ENCODE measurements around the gene PIM1. TPM values are rescaled to one million over a fixed set of nuclear protein-coding genes. Genes with fewer than 3 reads are reported as not detected.

PIM1 gene
- polyA plus RNA-seq, 1 of the 3 experiments (the other 2 are of a cell fraction) = 33.9 TPM

GRCh38 chr6:37121556-37121955 lies 48.4 kb upstream of the PIM1 start:
- ChIA-PET POLR2A (no interaction called here), CTCF (no interaction called here)
- no peaks in the 10 kb centered on the region for H3K4me1 ChIP-seq (ENCODE audit: control insufficient read depth in 1 of 2, insufficient read depth in 2 of 2, low read depth in 1 of 2, low read length in 1 of 2)
- 84% methylated on average over 4 of the region's 4 CpGs for WGBS (ENCODE audit: low lambda C conversion rate)
- H2AFZ ChIP-seq (ENCODE audit: low read depth) = no peak overlapping the region
- no peak overlapping the region for H3K9ac ChIP-seq
- H3K9me3 ChIP-seq = no peaks in the 10 kb centered on the region
- H3K27me3 ChIP-seq (ENCODE audit: insufficient read depth) = no peaks in the 10 kb centered on the region
- H3K4me2 ChIP-seq = no peak overlapping the region
- DNase-seq = no peak
- no peak for TF ChIP-seq NFIC (IDR thresholded peaks at IDR 0.05; ENCODE audit: borderline replicate concordance)
- no peak for TF ChIP-seq FOSL2 (IDR thresholded peaks at IDR 0.05; ENCODE audit: borderline replicate concordance, low read depth)
- TF ChIP-seq ELF1 (IDR thresholded peaks at IDR 0.05) = no peak
- no peak for TF ChIP-seq YY1 (IDR thresholded peaks at IDR 0.05; ENCODE audit: low read depth)
- TF ChIP-seq RAD21 (IDR thresholded peaks at IDR 0.05; ENCODE audit: low read length) = no peak
- no peak for TF ChIP-seq EP300 (IDR thresholded peaks at IDR 0.05; ENCODE audit: borderline replicate concordance in 1 of 2, low read depth in 1 of 2, low read length in 1 of 2)
- no peaks in the 10 kb centered on the region for H3K9me2 ChIP-seq
- H4K20me1 ChIP-seq (ENCODE audit: insufficient read depth) = no peaks in the 10 kb centered on the region
- no peak overlapping the region for H3K4me3 ChIP-seq (ENCODE audit: low read depth in 2 of 2, low read length in 1 of 2)
- H3F3A ChIP-seq (replicated peaks; ENCODE audit: insufficient read depth) = no peaks in the 10 kb centered on the region
- no peaks in the 10 kb centered on the region for H3K36me3 ChIP-seq (replicated peaks in 1 of 2; ENCODE audit: control insufficient read depth in 1 of 2, insufficient read depth in 2 of 2, low read length in 1 of 2)
- no peaks in the 10 kb centered on the region for H3K79me2 ChIP-seq (ENCODE audit: insufficient read depth)
- H3K27ac ChIP-seq (ENCODE audit: low read depth in 2 of 2, low read length in 1 of 2) = no peak overlapping the region

- CTCF ChIA-PET = interaction anchor here (0.9 to 1.0 kb wide), 2 partner anchors 71 to 72 kb away, joined by 3 read pairs; no protein-coding TSS in a partner anchor
- DNase-seq = no peak
Measured at GRCh38 chr6:37122861-37123260, 47.1 kb upstream of the PIM1 start.

More at GRCh38 chr6:37122861-37123260, 47.1 kb upstream of the PIM1 start:
- TF ChIP-seq EZH2phosphoT487 (IDR thresholded peaks at IDR 0.05; ENCODE audit: borderline replicate concordance, low read depth) (no peak), POLR2AphosphoS5 (IDR thresholded peaks at IDR 0.05; ENCODE audit: low read depth, low read length) (no peak), RXRA (IDR thresholded peaks at IDR 0.05; ENCODE audit: borderline replicate concordance, low read depth) (no peak), SMC3 (IDR thresholded peaks at IDR 0.05; ENCODE audit: low read depth, low read length) (no peak), TEAD4 (IDR thresholded peaks at IDR 0.05; ENCODE audit: borderline replicate concordance, insufficient read depth) (no peak), JUND (IDR thresholded peaks at IDR 0.05) (no peak), FOXJ3 (CRISPR knock-in tag; IDR thresholded peaks at IDR 0.05) (no peak), MXI1 (IDR thresholded peaks at IDR 0.05; ENCODE audit: low read depth, low read length) (no peak), SIN3A (IDR thresholded peaks at IDR 0.05; ENCODE audit: borderline replicate concordance, low read depth, low read length) (no peak), RFX5 (IDR thresholded peaks at IDR 0.05; ENCODE audit: low read length) (no peak), ELF1 (IDR thresholded peaks at IDR 0.05) (no peak), GATA2 (CRISPR knock-in tag; IDR thresholded peaks at IDR 0.05) (no peak), TCF12 (IDR thresholded peaks at IDR 0.05) (no peak), REST (IDR thresholded peaks at IDR 0.05; ENCODE audit: low read depth, low read length) (no peak), PBX3 (IDR thresholded peaks at IDR 0.05) (no peak), YY1 (IDR thresholded peaks at IDR 0.05; ENCODE audit: low read depth) (no peak), FOXM1 (IDR thresholded peaks at IDR 0.05; ENCODE audit: low read depth) (no peak), FOSL2 (IDR thresholded peaks at IDR 0.05; ENCODE audit: borderline replicate concordance, low read depth) (no peak)
- no peaks in the 10 kb centered on the region for H3K36me3 ChIP-seq (replicated peaks in 1 of 2; ENCODE audit: control insufficient read depth in 1 of 2, insufficient read depth in 2 of 2, low read length in 1 of 2)
- 89% methylated on average over 5 of the region's 5 CpGs for WGBS (ENCODE audit: low lambda C conversion rate)
- H2AFZ ChIP-seq (ENCODE audit: low read depth) = no peak overlapping the region
- no peaks in the 10 kb centered on the region for H3K79me2 ChIP-seq (ENCODE audit: insufficient read depth)
- H3K9me3 ChIP-seq = no peaks in the 10 kb centered on the region
- 0 out of 4 replicates have a peak, but pooled peaks cover 0 to under 1% of the 10 kb centered on the region in 2 experiments for H3K4me1 ChIP-seq (ENCODE audit: control insufficient read depth in 1 of 2, insufficient read depth in 2 of 2, low read depth in 1 of 2, low read length in 1 of 2)
- no peak overlapping the region for H3K4me2 ChIP-seq
- no peak overlapping the region for H3K4me3 ChIP-seq (ENCODE audit: low read depth in 2 of 2, low read length in 1 of 2)
- no peaks in the 10 kb centered on the region for H3K27me3 ChIP-seq (ENCODE audit: insufficient read depth)
- no peaks in the 10 kb centered on the region for H4K20me1 ChIP-seq (ENCODE audit: insufficient read depth)
- H3K9me2 ChIP-seq = no peaks in the 10 kb centered on the region
- POLR2A ChIA-PET = no interaction called here
- H3K27ac ChIP-seq (ENCODE audit: low read depth in 2 of 2, low read length in 1 of 2) = no peak overlapping the region
- no peak overlapping the region for H3K9ac ChIP-seq
- H3F3A ChIP-seq (replicated peaks; ENCODE audit: insufficient read depth) = peaks cover 4% of the 10 kb centered on the region
